Measurements from ENCODE around the gene WHRN.

DNA sequence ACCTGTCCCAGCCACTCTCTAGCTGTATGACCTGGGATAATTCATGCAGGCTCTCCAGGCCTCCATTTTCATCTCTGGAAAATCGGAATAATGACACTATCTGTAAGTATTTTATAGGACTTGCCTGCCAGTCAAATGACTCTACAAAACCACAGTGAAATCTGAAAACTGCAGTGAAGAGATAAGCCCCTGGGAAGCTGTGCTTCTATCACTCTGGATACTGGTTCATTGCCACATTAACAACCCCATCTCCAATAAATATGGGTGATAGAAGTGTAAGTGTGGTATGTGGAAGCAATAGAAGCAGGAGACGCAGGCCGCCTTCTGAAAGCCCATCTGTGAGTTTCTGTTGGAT lies 31.8 kb downstream of the WHRN start:
- TF ChIP-seq EGR1 (IDR thresholded peaks at IDR 0.05; ENCODE audit: borderline replicate concordance, low read depth, low read length) (no peak), CBX5 (IDR thresholded peaks at IDR 0.05; ENCODE audit: low read depth, low read length) (no peak), YY1 (IDR thresholded peaks at IDR 0.05; ENCODE audit: low read depth, low read length) (no peak), POLR2A (IDR thresholded peaks at IDR 0.05; ENCODE audit: control extremely low read depth in 1 of 2, low read depth in 2 of 2, low read length in 2 of 2) (no peak), TBP (IDR thresholded peaks at IDR 0.05; ENCODE audit: low read depth, low read length) (no peak), RFX5 (IDR thresholded peaks at IDR 0.05; ENCODE audit: borderline replicate concordance, low read depth, low read length) (no peak), KDM1A (IDR thresholded peaks at IDR 0.05; ENCODE audit: borderline replicate concordance, low read length) (no peak), CHD1 (IDR thresholded peaks at IDR 0.05; ENCODE audit: low read depth, low read length) (no peak), FOSL1 (IDR thresholded peaks at IDR 0.05; ENCODE audit: insufficient read depth, low read depth, low read length) (no peak)
- TF ChIP-seq, protein P1, sequence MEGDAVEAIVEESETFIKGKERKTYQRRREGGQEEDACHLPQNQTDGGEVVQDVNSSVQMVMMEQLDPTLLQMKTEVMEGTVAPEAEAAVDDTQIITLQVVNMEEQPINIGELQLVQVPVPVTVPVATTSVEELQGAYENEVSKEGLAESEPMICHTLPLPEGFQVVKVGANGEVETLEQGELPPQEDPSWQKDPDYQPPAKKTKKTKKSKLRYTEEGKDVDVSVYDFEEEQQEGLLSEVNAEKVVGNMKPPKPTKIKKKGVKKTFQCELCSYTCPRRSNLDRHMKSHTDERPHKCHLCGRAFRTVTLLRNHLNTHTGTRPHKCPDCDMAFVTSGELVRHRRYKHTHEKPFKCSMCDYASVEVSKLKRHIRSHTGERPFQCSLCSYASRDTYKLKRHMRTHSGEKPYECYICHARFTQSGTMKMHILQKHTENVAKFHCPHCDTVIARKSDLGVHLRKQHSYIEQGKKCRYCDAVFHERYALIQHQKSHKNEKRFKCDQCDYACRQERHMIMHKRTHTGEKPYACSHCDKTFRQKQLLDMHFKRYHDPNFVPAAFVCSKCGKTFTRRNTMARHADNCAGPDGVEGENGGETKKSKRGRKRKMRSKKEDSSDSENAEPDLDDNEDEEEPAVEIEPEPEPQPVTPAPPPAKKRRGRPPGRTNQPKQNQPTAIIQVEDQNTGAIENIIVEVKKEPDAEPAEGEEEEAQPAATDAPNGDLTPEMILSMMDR (IDR thresholded peaks at IDR 0.05; ENCODE audit: control extremely low read depth in 1 of 3, insufficient read depth in 1 of 3, low read depth in 1 of 3, low read length in 3 of 3), result no peak
- TF ChIP-seq, protein P2, sequence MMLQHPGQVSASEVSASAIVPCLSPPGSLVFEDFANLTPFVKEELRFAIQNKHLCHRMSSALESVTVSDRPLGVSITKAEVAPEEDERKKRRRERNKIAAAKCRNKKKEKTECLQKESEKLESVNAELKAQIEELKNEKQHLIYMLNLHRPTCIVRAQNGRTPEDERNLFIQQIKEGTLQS (IDR thresholded peaks at IDR 0.05; ENCODE audit: insufficient read depth, low read depth, low read length), result no peak
- TF ChIP-seq, protein P3, sequence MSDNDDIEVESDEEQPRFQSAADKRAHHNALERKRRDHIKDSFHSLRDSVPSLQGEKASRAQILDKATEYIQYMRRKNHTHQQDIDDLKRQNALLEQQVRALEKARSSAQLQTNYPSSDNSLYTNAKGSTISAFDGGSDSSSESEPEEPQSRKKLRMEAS (IDR thresholded peaks at IDR 0.05), result no peak

All from H1 (cell line).